HepG2 (cell line): ENCODE results near the gene SMC6. TPM values are rescaled to one million over a fixed set of nuclear protein-coding genes. Genes with fewer than 3 reads are reported as not detected.
A peak's percentile ranks its signal among the peaks of the same experiment; 100 is the strongest.

ENCODE experiments used
- ATAC-seq: fragments of 200-7000 bp; cut with Tn5 transposase; 3 replicates; pipeline ENCODE4 v1.9.1; 2020; ENCODE audit warnings: mild to moderate bottlenecking, moderate library complexity
- BruUV-seq: library from RNA; stranded (reverse); fragments of 400-500 nt; replicated peaks from 2 replicates; lab custom pipeline; 2021; lab: Mats Ljungman, UMichigan
- CTCF ChIA-PET: fragments of 300-600 bp; formaldehyde crosslinking; extraction: SDS; loops from one replicate; lab custom pipeline; 2021; ENCODE audit warnings: low total read pairs, inconsistent platforms, low intra/inter-chr PET ratio; lab: Yijun Ruan, JAX
- POLR2A ChIA-PET: fragments of 350-600 bp; sonication (Branson Sonifier 250); formaldehyde crosslinking; loops from one replicate; lab custom pipeline; 2020; ENCODE audit warnings: antibody characterized with exemption, inconsistent platforms; lab: Yijun Ruan, JAX
- DNase-seq: peaks from one replicate; pipeline ENCODE4 v3.0.0-alpha.2; 2015; ENCODE audit warnings: low spot score
- FAIRE-seq: peaks from 3 replicates; lab custom pipeline; 2011; peaks lifted over from hg19 to GRCh38; lab: Jason Lieb, UNC
- H2AFZ ChIP-seq: one replicate; pipeline ENCODE4 v1.6.1; 2011; ENCODE audit warnings: low read length, inconsistent platforms
- H3K27ac ChIP-seq: fragments of 300-600 bp; 3 replicates; pipeline ENCODE4 v1.8.0; 2011; ENCODE audit warnings: mixed run types, mild to moderate bottlenecking, mixed read lengths, low read length, inconsistent platforms; ENCODE audit not compliant: insufficient read depth; ENCODE audit errors: extremely low read length
- H3K27me3 ChIP-seq, 2 experiments: fragments of 200-600 bp in 1 of 2; 2 replicates in 1 of 2; 3 replicates in 1 of 2; pipeline versions ENCODE4 v1.6.0 to v1.8.0; 2011; ENCODE audit warnings: low read length in 2 of 2, mild to moderate bottlenecking in 2 of 2, moderate library complexity in 2 of 2, inconsistent platforms in 1 of 2; ENCODE audit not compliant: insufficient read depth in 2 of 2, control insufficient read depth in 1 of 2
- H3K36me3 ChIP-seq, 2 experiments: fragments of 200-600 bp in 1 of 2; replicated peaks in 1 of 2; 2 replicates in 1 of 2; 3 replicates in 1 of 2; pipeline versions ENCODE4 v1.5.1 to v1.8.0; 2011; ENCODE audit warnings: low read length in 2 of 2, inconsistent platforms in 1 of 2; ENCODE audit not compliant: insufficient read depth in 2 of 2, control insufficient read depth in 1 of 2
- H3K4me1 ChIP-seq: 2 replicates; pipeline ENCODE4 v1.5.1; 2012; ENCODE audit warnings: low read length, inconsistent platforms; ENCODE audit not compliant: insufficient read depth
- H3K4me2 ChIP-seq: 2 replicates; pipeline ENCODE4 v1.6.0; 2011; ENCODE audit warnings: low read depth, low read length, inconsistent platforms
- H3K4me3 ChIP-seq, 3 experiments: fragments of 200-600 bp in 1 of 3; sonication (generic), shearing (Covaris generic) in 1 of 3; replicated peaks in 1 of 3; 2 replicates each; pipeline ENCODE4 v1.5.1; 2011 to 2016; ENCODE audit warnings: low read length in 3 of 3, inconsistent platforms in 2 of 3, low read depth in 2 of 3, mild to moderate bottlenecking in 2 of 3, control low read depth in 1 of 3, mixed read lengths in 1 of 3; ENCODE audit not compliant: insufficient read depth in 1 of 3
- H3K79me2 ChIP-seq: one replicate; pipeline ENCODE4 v1.6.1; 2011; ENCODE audit warnings: low read length, inconsistent platforms; ENCODE audit not compliant: insufficient read depth
- H3K9ac ChIP-seq: 2 replicates; pipeline ENCODE4 v1.6.0; 2011; ENCODE audit warnings: mild to moderate bottlenecking, low read depth, low read length, inconsistent platforms; ENCODE audit not compliant: insufficient read depth
- H3K9me3 ChIP-seq: 2 replicates; pipeline ENCODE4 v1.5.1; 2012; ENCODE audit warnings: mild to moderate bottlenecking, low read length
- H4K20me1 ChIP-seq: 2 replicates; pipeline ENCODE4 v1.6.0; 2011; ENCODE audit warnings: inconsistent platforms, mild to moderate bottlenecking, low read length, moderate library complexity; ENCODE audit not compliant: insufficient read depth
- BRCA1 ChIP-seq: sonication (generic); formaldehyde crosslinking; IDR thresholded peaks from 2 replicates; pipeline ENCODE4 v1.4.0; 2020; ENCODE audit warnings: missing genetic modification reagents
- CEBPB ChIP-seq: IDR thresholded peaks from 2 replicates; pipeline ENCODE4 v1.6.1; 2011; ENCODE audit warnings: low read depth, low read length, improper control_type of control experiment, borderline replicate concordance
- FOSL1 ChIP-seq: sonication (generic); formaldehyde crosslinking; IDR thresholded peaks from 2 replicates; pipeline ENCODE4 v1.9.0; 2021; ENCODE audit warnings: missing genetic modification reagents, borderline replicate concordance
- GABPB1 ChIP-seq: IDR thresholded peaks from 2 replicates; pipeline ENCODE4 v1.6.1; 2016; ENCODE audit warnings: mild to moderate bottlenecking, missing genetic modification reagents, moderate library complexity, missing compliant biosample characterization
- GTF2F1 ChIP-seq: fragments of 150-350 bp; IDR thresholded peaks from 2 replicates; pipeline ENCODE4 v1.6.1; 2014; ENCODE audit warnings: low read length
- NCOR1 ChIP-seq: fragments of 200-600 bp; sonication (generic); IDR thresholded peaks from 2 replicates; pipeline ENCODE4 v1.7.0; 2017; ENCODE audit warnings: antibody characterized with exemption, low read length, borderline replicate concordance
- SRSF4 ChIP-seq: fragments of 200-400 bp; formaldehyde crosslinking; IDR thresholded peaks from one replicate; pipeline ENCODE4 v1.6.1; 2018; ENCODE audit warnings: mild to moderate bottlenecking, low read depth, low read length, moderate library complexity; ENCODE audit not compliant: poor library complexity, severe bottlenecking
- SYNCRIP ChIP-seq: fragments of 200-400 bp; formaldehyde crosslinking; IDR thresholded peaks from 2 replicates; pipeline ENCODE4 v1.6.1; 2018; ENCODE audit warnings: mild to moderate bottlenecking, low read depth, low read length; ENCODE audit not compliant: insufficient read depth
- ZNF296 ChIP-seq: sonication (generic); formaldehyde crosslinking; conservative IDR thresholded peaks from 2 replicates; pipeline ENCODE4 v1.5.0; 2020; ENCODE audit warnings: mild to moderate bottlenecking, missing genetic modification reagents
- WGBS: methylation state at CpG from one replicate; pipeline ENCODE4 v1.1.6; 2017; ENCODE audit warnings: low lambda C conversion rate; 5-methylcytosine and 5-hydroxymethylcytosine counted together
- in situ Hi-C: cut with HindIII; loops from 2 replicates; pipeline ENCODE4 v1.10.0; 2017; ENCODE audit warnings: low pct_unique_long_range_greater_than_20kb; ENCODE audit not compliant: extremely low pct_ligation_motif_present
- intact Hi-C: fragments of 100-400 bp; cut with micrococcal nuclease; formaldehyde crosslinking; loops from one replicate; pipeline ENCODE4 v1.10.0; 2022; ENCODE audit not compliant: unreplicated experiment
- polyA plus RNA-seq, 8 experiments: library from polyadenylated mRNA; depleted of rRNA in 3 of 8; stranded (reverse) in 7 of 8; unstranded in 1 of 8; fragments of >200 nt; fragmentation: Illumina TruSeq in 4 of 8; extraction: Trizol in 4 of 8; gene quantifications; 2 replicates each; pipeline versions ENCODE4 v1.2.1 to v1.2.3, GENCODE V29; 2011 to 2016; ENCODE audit warnings: low read depth in 4 of 8, missing spikeins in 1 of 8, mixed read lengths in 1 of 8; ENCODE audit not compliant: insufficient read depth in 1 of 8
- total RNA-seq, 5 experiments: library from RNA; depleted of rRNA; stranded (reverse); fragments of >200 nt; fragmentation: Illumina TruSeq; extraction: Trizol; gene quantifications; 2 replicates each; pipeline ENCODE4 v1.2.3, GENCODE V29; 2016; ENCODE audit warnings: low read depth in 1 of 5
- TF ChIP-seq, protein P1 (sequence below): sonication (generic); formaldehyde crosslinking; IDR thresholded peaks from 2 replicates; pipeline ENCODE4 v1.8.0; 2022; ENCODE audit warnings: missing genetic modification reagents, low read depth, mild to moderate bottlenecking, borderline replicate concordance

SMC6 gene
- total and polyA plus RNA-seq, 2 of the 13 experiments (the other 11 are each of a cell fraction or from before 2014, with no cell fraction given), result 18.9 to 55.3 TPM

DNA sequence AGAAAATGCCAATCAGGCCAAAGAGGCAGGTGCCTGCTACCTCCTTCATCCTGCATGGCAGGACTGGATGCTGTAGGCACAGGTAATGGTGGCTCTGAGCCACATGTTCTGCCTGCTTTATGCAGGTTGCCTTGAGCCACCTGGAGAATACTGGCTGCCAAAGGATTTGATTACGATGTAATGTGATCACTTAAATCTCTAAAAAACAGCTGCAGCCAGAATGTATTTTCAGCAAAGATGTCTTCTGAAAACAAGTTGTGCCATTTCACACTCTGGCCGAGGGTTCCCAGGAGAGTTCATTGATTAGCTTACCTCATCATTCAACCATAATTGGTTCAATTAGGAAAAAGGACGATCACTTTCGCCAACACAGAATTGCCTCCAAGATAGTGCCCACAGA, 44.7 kb upstream of the SMC6 start (continued):
- TF ChIP-seq SRSF4 (no peak), GABPB1 (CRISPR knock-in tag) (no peak)

DNA sequence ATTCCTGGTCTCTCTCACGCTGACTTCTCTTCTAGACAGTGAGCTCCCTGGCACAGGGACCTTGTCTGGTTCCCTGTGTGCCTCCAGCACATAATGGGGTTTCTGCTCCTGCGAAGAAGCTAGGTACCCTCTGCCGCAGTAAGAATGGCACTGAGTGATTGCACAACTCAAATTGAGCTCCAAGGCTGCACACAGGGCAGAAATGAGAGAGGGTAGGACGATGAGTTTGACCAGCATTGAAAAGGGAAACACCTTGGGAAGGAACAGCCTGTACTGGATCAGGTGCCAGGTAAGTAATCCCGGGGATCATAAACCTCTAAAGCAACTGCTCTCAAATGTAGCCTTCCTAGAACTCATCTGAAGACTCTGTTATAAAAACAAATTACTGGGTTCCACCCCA, 41.7 kb upstream of the SMC6 start:
- H3K36me3 ChIP-seq, result no peaks in the 10 kb centered on the region
- H2AFZ ChIP-seq, result no peak overlapping the region
- CTCF ChIA-PET, result no interaction called here
- BruUV-seq, result no TSS peak
- in situ Hi-C loops, result no loop called here
- H3K79me2 ChIP-seq, result no peaks in the 10 kb centered on the region
- no peak for ATAC-seq
- no peak for FAIRE-seq
- no peak for DNase-seq
- POLR2A ChIA-PET, result no interaction called here
- no peak overlapping the region for H3K4me2 ChIP-seq
- H3K9ac ChIP-seq, result no peak overlapping the region
- H3K4me1 ChIP-seq, result peaks cover 11% of the 10 kb centered on the region
- WGBS, result 32% methylated on average over 5 of the region's 5 CpGs
- TF ChIP-seq BRCA1, result no peak
- TF ChIP-seq NCOR1, result no peak
- no peak for TF ChIP-seq FOSL1 (CRISPR knock-in tag)
- TF ChIP-seq CEBPB, result peak; percentile 73
- TF ChIP-seq, protein P1, sequence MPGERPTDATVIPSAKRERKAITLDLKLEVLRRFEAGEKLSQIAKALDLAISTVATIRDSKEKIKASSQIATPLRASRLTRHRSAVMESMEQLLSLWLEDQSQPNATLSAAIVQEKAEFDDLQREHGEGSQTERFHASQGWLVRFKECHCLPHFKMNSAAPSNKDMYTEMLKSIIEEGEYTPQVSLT (CRISPR knock-in tag), result no peak
- no peak for TF ChIP-seq GTF2F1
- TF ChIP-seq ZNF296, result no peak
- no peak for TF ChIP-seq SYNCRIP
- H3K4me3 ChIP-seq, result no peak overlapping the region
- no peak overlapping the region for H3K27ac ChIP-seq
- no peaks in the 10 kb centered on the region for H4K20me1 ChIP-seq
- no peaks in the 10 kb centered on the region for H3K9me3 ChIP-seq
- intact Hi-C loops, result no loop called here
- H3K27me3 ChIP-seq, result peaks cover 2 to 6% of the 10 kb centered on the region in 2 experiments; a peak in 4 of 5 replicates
